Astrocyte of the spinal cord (primary cell): ENCODE data around the gene ABCC8.

Experiments
- DNase-seq: peaks from one replicate; pipeline ENCODE4 v3.0.0; 2011; ENCODE audit warnings: low read depth, low spot score
- H3K4me3 ChIP-seq: 2 replicates; pipeline ENCODE4 v1.5.1; 2011; ENCODE audit warnings: low read depth, mild to moderate bottlenecking, low read length, moderate library complexity
- in situ Hi-C: cut with HindIII; loops from 2 replicates; pipeline ENCODE4 v1.10.0; 2017; ENCODE audit warnings: low sequenced_read_pairs
- TF ChIP-seq, protein P1 (sequence below): IDR thresholded peaks from 2 replicates; pipeline ENCODE4 v1.5.1; 2012; ENCODE audit warnings: low read depth, mild to moderate bottlenecking, low read length, inconsistent platforms

The ABCC8 gene

GRCh38 chr11:17513853-17514252 is 37.2 kb upstream of the ABCC8 start:
- in situ Hi-C loops, result no loop called here
- TF ChIP-seq, protein P1, sequence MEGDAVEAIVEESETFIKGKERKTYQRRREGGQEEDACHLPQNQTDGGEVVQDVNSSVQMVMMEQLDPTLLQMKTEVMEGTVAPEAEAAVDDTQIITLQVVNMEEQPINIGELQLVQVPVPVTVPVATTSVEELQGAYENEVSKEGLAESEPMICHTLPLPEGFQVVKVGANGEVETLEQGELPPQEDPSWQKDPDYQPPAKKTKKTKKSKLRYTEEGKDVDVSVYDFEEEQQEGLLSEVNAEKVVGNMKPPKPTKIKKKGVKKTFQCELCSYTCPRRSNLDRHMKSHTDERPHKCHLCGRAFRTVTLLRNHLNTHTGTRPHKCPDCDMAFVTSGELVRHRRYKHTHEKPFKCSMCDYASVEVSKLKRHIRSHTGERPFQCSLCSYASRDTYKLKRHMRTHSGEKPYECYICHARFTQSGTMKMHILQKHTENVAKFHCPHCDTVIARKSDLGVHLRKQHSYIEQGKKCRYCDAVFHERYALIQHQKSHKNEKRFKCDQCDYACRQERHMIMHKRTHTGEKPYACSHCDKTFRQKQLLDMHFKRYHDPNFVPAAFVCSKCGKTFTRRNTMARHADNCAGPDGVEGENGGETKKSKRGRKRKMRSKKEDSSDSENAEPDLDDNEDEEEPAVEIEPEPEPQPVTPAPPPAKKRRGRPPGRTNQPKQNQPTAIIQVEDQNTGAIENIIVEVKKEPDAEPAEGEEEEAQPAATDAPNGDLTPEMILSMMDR, result no peak
- H3K4me3 ChIP-seq, result no peak overlapping the region
- DNase-seq, result no peak

DNA sequence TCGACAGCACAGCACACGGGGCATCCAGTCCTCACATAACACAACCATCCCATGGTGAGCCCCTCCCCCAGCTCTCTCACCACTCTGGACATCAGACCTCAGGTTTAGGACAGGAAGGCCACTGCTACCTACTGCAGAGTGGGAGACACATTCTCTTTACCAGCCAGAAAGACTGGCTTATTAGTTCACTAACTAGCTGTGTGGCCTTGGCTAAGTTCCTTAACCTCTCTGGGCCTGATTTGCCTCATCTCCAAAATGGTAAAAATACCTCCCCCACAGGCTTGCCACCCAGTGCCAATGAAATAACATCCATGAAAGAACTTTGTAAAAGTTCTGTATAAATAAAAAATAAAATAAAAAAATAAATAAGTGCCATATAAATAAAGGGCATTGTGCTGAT is 35.5 kb upstream of the ABCC8 start:
- H3K4me3 ChIP-seq, result no peak overlapping the region
- TF ChIP-seq, protein P1, result no peak
- no peak for DNase-seq
- in situ Hi-C loops, result no loop called here

- in situ Hi-C loops, result no loop called here
- TF ChIP-seq, protein P1, result no peak
- no peak for DNase-seq
- H3K4me3 ChIP-seq, result no peak overlapping the region
Measured at GRCh38 chr11:17511571-17511970, 34.9 kb upstream of the ABCC8 start.

DNA sequence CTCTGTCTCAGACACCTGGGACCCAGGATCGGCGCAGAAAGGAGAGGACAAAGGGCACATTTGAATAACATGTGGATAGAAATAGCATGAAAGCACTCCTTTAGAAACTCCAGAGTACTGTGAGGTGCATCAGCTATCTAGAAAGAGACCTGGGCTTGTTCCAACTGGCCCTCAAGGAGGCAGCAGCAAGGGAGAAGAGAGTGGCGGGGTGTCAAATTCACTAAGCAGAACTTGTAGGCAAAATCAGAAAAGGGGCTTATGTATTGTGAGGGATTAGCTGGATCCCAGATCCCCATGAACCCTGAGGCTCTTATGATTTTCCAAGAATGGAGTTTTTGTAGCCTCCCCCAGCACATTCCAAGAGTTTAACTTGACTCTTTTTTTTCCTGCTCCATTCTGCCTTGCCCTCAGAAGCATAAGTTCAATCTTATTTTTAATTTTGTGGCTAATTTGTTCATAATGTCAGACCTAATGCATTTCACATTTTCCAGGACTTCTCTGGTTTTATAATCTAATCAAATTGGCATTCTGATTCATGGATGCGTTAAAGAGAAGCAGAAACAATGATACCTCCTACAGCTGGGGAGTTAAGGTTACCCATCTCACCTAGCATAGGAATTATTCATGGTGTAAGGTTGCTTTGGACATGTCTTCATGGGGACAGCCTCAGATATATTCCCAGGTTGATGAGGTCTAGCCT is 34.0 kb upstream of the ABCC8 start:
- no peak overlapping the region for H3K4me3 ChIP-seq
- TF ChIP-seq, protein P1, result no peak
- no peak for DNase-seq
- in situ Hi-C loops, result no loop called here

- DNase-seq, result no peak
- no peak overlapping the region for H3K4me3 ChIP-seq
- in situ Hi-C loops, result no loop called here
- TF ChIP-seq, protein P1, result no peak
Measured at GRCh38 chr11:17508791-17509190, 32.1 kb upstream of the ABCC8 start.

- no peak overlapping the region for H3K4me3 ChIP-seq
- TF ChIP-seq, protein P1, result no peak
- in situ Hi-C loops, result no loop called here
- no peak for DNase-seq
Measured at GRCh38 chr11:17508306-17508705, 31.7 kb upstream of the ABCC8 start.
